Urinary bladder (tissue), 4 donors: ENCODE data around the gene PIK3IP1. TPM values are rescaled to one million over a fixed set of nuclear protein-coding genes. Genes with fewer than 3 reads are reported as not detected.
"Not testable (repeated sequence)": the region's sequence is repeated elsewhere in the genome, so short reads cannot be mapped to it uniquely, and the experiment has no call there.

ENCODE experiments used
- DNase-seq: peaks from one replicate; pipeline ENCODE4 v3.0.0-alpha.2; 2015; ENCODE audit errors: extremely low spot score
- H3K27ac ChIP-seq: one replicate; pipeline ENCODE4 v1.5.1; 2013; ENCODE audit warnings: low read depth, mild to moderate bottlenecking, moderate library complexity
- H3K36me3 ChIP-seq: one replicate; pipeline ENCODE4 v1.6.1; 2013; ENCODE audit warnings: mild to moderate bottlenecking, moderate library complexity; ENCODE audit not compliant: insufficient read depth
- H3K4me1 ChIP-seq: one replicate; pipeline ENCODE4 v1.6.1; 2013; ENCODE audit warnings: mild to moderate bottlenecking, moderate library complexity; ENCODE audit not compliant: insufficient read depth
- H3K4me3 ChIP-seq: one replicate; pipeline ENCODE4 v1.5.1; 2013; ENCODE audit warnings: low read depth, low read length
- WGBS: extraction: QIAGEN DNeasy Blood & Tissue Kit; methylation state at CpG from one replicate; pipeline ENCODE4 v1.1.7; 2013; 5-methylcytosine and 5-hydroxymethylcytosine counted together
- polyA plus RNA-seq: library from polyadenylated mRNA; stranded (reverse); fragments of 200-250 nt; gene quantifications from one replicate; pipeline ENCODE4 v1.2.3, GENCODE V29; 2013
- total RNA-seq: library from RNA; depleted of rRNA; stranded (reverse); fragments of >200 nt; gene quantifications from one replicate; pipeline ENCODE4 v1.2.3, GENCODE V29; 2014
- donor health status: healthy with polysubstance abuse.
- donor health status: healthy.

Gene PIK3IP1
- total and polyA plus RNA-seq, 2 donors: 19.5 to 29.2 TPM

GRCh38 chr22:31327806-31328543 lies 35.7 kb upstream of the PIK3IP1 start:
- DNase-seq: no peak
- 72% methylated on average over 9 of the region's 9 CpGs for WGBS
- H3K4me3 ChIP-seq: no peak overlapping the region
- H3K27ac ChIP-seq: no peak overlapping the region
- H3K4me1 ChIP-seq: no peaks in the 10 kb centered on the region
- H3K36me3 ChIP-seq: peaks cover 3% of the 10 kb centered on the region

GRCh38 chr22:31326877-31327276 lies 34.6 kb upstream of the PIK3IP1 start:
- Histone ChIP-seq H3K4me1 (no peaks in the 10 kb centered on the region), H3K27ac (no peak overlapping the region), H3K36me3 (peaks cover 2% of the 10 kb centered on the region), H3K4me3 (no peak overlapping the region)
- no peak for DNase-seq
- 93% methylated on average over 9 of the region's 9 CpGs for WGBS

- Histone ChIP-seq H3K36me3 (peaks cover 2% of the 10 kb centered on the region), H3K27ac (no peak overlapping the region), H3K4me3 (no peak overlapping the region), H3K4me1 (no peaks in the 10 kb centered on the region)
- 89% methylated on average over 8 of the region's 8 CpGs for WGBS
- no peak for DNase-seq
Observed at GRCh38 chr22:31323578-31324550, 31.6 kb upstream of the PIK3IP1 start.

DNA sequence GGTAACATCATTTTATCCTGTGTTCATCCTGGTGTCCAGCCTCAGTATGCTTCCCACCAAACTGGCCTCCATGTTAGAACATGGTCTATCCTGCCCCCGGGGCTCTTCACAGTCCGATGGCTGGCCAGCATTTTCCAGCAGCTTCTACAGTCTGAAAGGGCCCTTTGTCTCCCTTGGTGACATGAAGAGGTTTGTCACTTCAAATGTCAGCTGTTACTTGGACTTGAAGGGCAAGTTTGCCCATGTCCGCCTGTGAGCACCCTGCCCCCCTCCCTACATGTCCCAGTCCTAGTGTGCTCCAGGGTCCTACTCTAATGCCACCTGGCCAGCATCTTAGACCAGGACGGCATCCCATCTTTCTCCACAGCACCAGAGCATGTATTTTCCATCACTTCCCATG lies 29.1 kb upstream of the PIK3IP1 start:
- DNase-seq: no peak
- H3K27ac ChIP-seq: no peak overlapping the region
- no peak overlapping the region for H3K4me3 ChIP-seq
- H3K36me3 ChIP-seq: peaks cover 2% of the 10 kb centered on the region
- WGBS: 90% methylated on average over 4 of the region's 4 CpGs
- H3K4me1 ChIP-seq: no peaks in the 10 kb centered on the region

DNA sequence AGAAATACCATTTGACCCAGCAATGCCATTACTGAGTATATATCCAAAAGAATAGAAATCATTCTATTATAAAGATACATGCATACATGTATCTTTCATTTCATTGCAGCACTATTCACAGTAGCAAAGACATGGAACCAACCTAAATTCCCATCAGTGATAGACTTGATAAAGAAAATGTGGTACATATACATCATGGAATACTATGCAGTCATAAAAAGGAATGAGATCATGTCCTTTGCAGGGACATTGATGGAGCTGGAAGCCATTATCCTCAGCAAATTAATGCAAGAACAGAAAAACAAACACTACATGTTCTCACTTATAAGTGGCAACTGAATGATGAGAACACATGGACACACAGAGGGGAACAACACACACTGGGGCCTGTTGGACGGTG lies 21.9 kb upstream of the PIK3IP1 start:
- not testable (repeated sequence) for DNase-seq, H3K27ac ChIP-seq

GRCh38 chr22:31313366-31314147 lies 21.3 kb upstream of the PIK3IP1 start:
- 37% methylated on average over 6 of the region's 6 CpGs for WGBS
- Histone ChIP-seq H3K4me1 (no peaks in the 10 kb centered on the region), H3K36me3 (no peaks in the 10 kb centered on the region), H3K4me3 (no peak overlapping the region), H3K27ac (peak overlapping the region; percentile 28)
- DNase-seq: peak; percentile 80

More for the DNA sequence above, 21.9 kb upstream of the PIK3IP1 start:
- not testable (repeated sequence) for H3K36me3 ChIP-seq, H3K4me3 ChIP-seq, H3K4me1 ChIP-seq
- WGBS: 94% methylated on average over 1 of the region's 1 CpG

- Histone ChIP-seq H3K4me1 (no peaks in the 10 kb centered on the region), H3K4me3 (no peak overlapping the region), H3K36me3 (no peaks in the 10 kb centered on the region), H3K27ac (no peak overlapping the region)
- no peak for DNase-seq
Observed at GRCh38 chr22:31308181-31308580, 15.9 kb upstream of the PIK3IP1 start.

DNA sequence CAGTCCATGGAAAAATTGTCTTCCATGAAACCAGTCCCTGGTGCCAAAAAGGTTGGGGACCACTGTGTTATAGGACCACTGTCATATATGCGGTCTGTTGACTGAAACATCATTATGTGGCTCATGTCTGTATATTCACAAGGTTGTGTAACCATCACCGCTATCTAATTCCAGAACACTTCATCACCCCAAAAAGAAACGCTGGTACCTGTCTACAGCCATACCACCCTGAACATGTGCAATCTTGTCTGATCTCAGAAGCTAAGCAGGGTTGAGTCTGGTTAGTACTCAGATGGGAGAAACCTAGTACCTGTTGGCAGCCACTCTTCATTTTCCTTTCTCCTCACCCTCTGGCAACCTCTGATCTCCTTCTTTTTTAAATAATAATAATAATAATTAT lies 12.9 kb upstream of the PIK3IP1 start:
- DNase-seq: no peak
- 86% methylated on average over 3 of the region's 3 CpGs for WGBS
- H3K27ac ChIP-seq: no peak overlapping the region
- H3K4me1 ChIP-seq: no peaks in the 10 kb centered on the region
- no peak overlapping the region for H3K4me3 ChIP-seq
- H3K36me3 ChIP-seq: no peaks in the 10 kb centered on the region

DNA sequence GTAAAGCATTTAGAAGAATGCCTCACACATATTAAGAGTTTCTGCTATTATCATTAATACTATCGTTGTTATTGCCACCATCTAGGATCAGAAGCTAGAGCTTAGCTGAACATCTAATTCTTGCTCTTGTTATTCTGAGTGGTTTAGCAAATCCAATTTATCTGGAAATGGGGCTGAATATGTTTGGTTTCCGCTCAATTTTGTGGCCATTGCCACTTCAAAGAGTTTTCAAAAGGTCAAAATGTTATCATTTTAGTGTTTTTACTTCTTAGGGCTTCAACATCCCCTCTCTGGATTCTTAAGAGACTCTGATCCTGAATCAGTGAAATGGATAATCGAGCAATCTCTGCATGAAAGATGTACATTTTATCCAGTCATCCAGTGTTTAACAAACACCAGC lies 10.2 kb upstream of the PIK3IP1 start:
- H3K4me3 ChIP-seq: no peak overlapping the region
- no peaks in the 10 kb centered on the region for H3K36me3 ChIP-seq
- WGBS: 64% methylated on average over 3 of the region's 3 CpGs
- DNase-seq: no peak
- H3K4me1 ChIP-seq: no peaks in the 10 kb centered on the region
- H3K27ac ChIP-seq: no peak overlapping the region

GRCh38 chr22:31302006-31302405 lies 9.7 kb upstream of the PIK3IP1 start:
- DNase-seq: no peak
- Histone ChIP-seq H3K4me3 (no peak overlapping the region), H3K27ac (no peak overlapping the region), H3K4me1 (no peaks in the 10 kb centered on the region), H3K36me3 (no peaks in the 10 kb centered on the region)

- Histone ChIP-seq H3K4me3 (no peak overlapping the region), H3K27ac (no peak overlapping the region), H3K36me3 (no peaks in the 10 kb centered on the region), H3K4me1 (no peaks in the 10 kb centered on the region)
- 63% methylated on average over 3 of the region's 3 CpGs for WGBS
- no peak for DNase-seq
Observed at GRCh38 chr22:31300896-31301295, 8.6 kb upstream of the PIK3IP1 start.

DNA sequence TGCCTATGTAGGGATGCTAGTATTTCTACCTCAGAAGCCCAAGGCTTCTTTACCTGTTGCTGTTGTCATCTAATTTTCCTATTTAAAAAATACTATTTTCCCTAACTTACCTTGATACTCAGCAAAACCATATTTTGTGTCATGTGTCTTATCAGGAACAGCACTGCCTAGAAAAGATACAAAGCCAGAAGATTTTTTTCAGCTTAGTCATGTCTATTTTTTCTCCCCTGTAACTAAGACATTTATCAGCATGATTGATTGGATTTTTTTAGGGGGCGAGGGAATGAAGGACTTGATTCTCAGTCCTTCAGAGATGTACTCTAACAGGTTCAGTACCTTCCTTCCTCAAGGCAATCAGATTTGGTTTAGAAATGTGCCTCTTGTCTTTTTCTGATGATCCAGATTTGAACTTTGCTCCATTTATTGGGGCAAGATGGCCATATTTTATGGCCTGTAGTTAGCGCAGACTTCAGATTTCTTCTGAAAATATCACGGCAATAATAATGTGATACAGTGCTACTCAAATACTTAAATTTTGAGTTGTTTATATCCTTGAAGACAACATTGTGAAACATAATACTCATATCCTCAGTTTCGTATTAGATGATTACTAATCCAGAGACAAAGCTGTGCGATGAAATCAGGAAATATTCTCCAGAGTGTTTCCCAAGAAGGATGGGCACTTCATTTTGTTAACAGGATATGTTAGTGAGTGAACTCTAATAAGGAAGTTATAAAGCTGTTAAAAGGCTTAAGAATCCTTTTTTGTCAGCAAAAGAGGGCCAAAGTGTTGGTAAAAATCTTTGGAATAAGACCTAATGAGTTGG lies 3.8 kb upstream of the PIK3IP1 start:
- no peak for DNase-seq
- 49% methylated on average over 5 of the region's 5 CpGs for WGBS
- no peaks in the 10 kb centered on the region for H3K4me1 ChIP-seq
- H3K4me3 ChIP-seq: no peak overlapping the region
- peak overlapping the region; percentile 70 for H3K27ac ChIP-seq
- no peaks in the 10 kb centered on the region for H3K36me3 ChIP-seq

DNA sequence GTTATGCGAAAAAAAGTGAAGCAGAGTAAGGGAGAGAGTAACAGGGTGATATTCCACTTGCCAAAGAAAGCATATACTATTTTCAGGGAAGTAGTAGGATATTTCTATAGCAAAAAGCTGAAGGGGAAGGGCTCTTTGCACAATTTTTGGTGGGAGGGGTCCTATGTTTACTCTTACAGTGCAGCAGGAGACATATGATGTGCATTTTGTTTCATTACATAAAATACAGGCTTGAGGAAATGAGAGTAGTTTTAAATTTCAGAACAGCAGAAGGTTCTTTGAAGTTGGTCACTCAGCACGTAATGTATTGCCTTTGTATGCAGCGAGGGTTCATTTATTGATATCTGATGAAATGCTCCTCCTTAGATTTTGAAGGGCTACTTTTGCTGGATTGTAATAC lies 3.1 kb upstream of the PIK3IP1 start:
- no peak for DNase-seq
- Histone ChIP-seq H3K4me3 (no peak overlapping the region), H3K36me3 (no peaks in the 10 kb centered on the region), H3K27ac (no peak overlapping the region), H3K4me1 (no peaks in the 10 kb centered on the region)
- WGBS: 87% methylated on average over 3 of the region's 3 CpGs
